COLO668 (cell line): ENCODE measurements around the gene TACC2.
"Not testable (repeated sequence)": the region's sequence is repeated elsewhere in the genome, so short reads cannot be mapped to it uniquely, and the experiment has no call there.

ENCODE experiments used
- DNase-seq: peaks from one replicate; lab custom pipeline; 2025; ENCODE audit not compliant: unreplicated experiment; lab: John Stamatoyannopoulos, UW

Gene TACC2

GRCh38 chr10:122086416-122087240 lies 97.7 kb downstream of the TACC2 start:
- no peak for DNase-seq

DNA sequence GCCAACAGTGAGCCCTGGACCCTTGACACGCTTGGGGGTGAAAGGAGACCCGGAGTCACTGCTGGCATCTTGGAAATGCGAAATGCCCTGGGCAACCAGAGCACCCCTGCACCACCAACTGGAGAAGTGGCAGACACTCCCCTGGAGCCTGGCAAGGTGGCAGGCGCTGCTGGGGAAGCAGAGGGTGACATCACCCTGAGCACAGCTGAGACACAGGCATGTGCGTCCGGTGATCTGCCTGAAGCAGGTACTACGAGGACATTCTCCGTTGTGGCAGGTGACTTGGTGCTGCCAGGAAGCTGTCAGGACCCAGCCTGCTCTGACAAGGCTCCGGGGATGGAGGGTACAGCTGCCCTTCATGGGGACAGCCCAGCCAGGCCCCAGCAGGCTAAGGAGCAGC lies 98.5 kb downstream of the TACC2 start:
- peak; percentile 15 for DNase-seq

DNA sequence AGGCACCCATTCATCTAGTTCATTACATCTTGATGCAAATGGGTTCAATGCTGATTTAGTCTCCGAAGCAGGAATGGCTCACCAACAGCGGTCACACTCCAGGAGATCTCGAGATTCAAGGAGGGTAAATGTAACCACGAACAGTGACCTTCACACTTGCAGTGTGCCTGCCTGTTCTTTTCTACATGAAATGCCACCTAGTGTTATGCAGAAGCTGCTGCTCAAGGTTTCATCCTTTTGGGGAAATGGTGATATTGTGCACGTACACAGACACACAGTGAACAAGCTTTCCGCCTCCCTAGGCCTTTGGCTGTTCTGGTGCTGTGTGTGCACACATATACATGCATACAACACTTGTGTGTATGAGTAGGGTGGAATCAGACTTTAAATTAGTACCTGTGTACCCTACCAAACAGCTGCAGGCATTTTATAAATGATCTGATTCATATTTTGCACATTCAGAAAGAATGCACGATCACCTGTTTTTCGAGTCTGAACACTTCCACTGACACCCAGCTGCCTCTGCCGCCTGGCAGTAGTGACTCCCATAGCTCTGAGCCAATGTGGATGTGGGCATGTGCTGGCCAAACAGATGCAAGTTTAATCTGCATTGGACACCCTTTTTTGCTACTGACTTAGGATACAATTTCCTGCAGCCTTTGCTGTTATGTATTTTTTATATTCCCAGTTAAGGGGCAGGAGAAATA lies 100.5 kb downstream of the TACC2 start:
- DNase-seq: no peak

- no peak for DNase-seq
Observed at GRCh38 chr10:122091722-122092121, 102.8 kb downstream of the TACC2 start.

DNA sequence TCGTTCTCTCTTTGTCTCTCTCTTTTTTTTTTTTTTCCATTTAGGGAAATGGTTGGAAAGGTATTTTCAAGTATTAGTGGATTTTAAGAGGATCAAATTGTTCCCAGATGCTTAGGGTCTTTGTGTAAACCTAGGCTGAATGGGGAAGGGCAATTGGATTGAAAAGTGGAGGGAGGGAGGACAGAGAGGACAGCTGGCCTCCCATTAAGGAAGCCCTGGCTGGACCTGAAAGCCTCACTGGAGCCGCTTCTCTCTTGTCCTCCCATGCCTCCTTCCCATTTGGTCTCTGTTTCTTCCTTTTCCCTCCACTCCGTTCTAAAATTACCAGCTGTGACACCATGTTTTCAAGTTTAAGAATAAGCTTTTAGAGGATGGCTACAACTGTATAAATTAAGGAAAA lies 104.1 kb downstream of the TACC2 start:
- no peak for DNase-seq

DNA sequence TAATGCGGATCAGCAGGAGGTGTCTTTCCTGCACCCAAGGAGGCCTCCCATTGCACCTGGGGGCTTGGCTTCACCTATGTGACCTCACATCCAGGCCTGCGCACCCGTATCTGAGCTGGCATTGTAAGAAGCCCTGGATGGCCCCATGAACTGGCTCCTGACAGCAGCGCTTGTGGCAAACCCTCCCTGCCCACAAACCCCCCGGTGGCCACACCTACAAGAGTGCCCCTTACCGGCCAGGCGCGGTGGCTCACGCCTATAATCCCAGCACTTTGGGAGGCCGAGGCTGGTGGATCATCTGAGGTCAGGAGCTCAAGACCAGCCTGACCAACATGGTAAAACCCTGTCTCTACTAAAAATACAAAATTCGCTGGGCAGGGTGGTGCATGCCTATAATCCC lies 107.2 kb downstream of the TACC2 start:
- DNase-seq: not testable (repeated sequence)

DNA sequence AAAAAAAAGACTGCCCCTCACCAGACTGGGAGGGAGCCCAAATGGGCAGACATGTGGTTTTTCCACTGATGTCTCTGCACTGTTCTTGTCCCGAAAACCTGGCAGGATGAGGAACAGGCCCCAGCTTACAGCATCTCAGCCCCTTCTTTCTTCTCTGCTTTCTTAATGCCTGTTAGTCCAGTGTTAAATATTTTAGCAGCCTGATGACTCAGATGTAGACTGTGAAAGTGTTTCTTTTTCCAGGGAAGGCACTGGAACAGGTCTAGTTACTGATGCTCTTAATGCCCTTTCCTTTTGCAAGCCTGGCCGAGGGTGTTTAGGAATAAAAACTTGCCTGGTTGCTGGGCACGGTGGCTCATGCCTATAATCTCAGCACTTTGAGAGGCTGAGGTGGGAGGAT lies 107.7 kb downstream of the TACC2 start:
- no peak for DNase-seq

- no peak for DNase-seq
Observed at GRCh38 chr10:122097935-122098334, 109.0 kb downstream of the TACC2 start.

DNA sequence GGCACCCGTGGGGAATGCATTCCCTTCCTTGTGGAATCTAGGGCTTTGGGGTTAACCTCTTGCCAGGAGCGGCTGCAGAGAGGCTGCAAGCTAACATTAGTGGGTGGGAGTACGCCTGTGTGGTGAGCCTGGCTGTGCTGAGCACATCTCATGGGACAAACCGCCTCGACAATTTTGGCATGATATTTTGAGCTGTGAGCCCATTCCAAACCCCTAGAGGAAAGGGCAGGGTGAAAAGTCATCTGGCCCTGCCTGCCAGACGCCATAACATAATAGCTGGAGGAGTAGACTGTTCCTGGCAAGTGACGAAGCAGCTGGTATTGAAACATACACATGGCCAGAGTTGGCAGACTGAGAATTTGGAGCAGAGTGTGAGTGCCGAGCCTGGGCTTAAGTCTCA lies 110.0 kb downstream of the TACC2 start:
- DNase-seq: no peak

DNA sequence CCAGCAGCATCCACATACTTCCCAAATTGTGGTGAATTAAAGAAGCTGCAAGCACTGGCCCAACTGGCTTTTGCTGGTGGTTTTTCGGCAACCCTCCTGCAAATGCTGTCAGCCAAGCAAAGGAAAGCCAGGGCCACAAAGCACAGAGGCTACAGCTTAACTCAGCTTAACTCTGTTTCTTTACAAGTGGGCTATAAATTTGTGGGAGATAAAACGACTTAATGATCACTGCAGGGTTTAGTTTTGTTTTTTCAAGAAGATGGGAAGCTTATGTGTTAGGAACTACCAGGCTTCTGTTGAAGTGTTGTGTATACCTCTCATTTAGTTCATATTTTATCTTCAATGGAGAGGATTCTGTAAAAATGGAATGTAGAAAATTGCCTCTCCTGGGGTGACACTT lies 110.6 kb downstream of the TACC2 start:
- no peak for DNase-seq

DNA sequence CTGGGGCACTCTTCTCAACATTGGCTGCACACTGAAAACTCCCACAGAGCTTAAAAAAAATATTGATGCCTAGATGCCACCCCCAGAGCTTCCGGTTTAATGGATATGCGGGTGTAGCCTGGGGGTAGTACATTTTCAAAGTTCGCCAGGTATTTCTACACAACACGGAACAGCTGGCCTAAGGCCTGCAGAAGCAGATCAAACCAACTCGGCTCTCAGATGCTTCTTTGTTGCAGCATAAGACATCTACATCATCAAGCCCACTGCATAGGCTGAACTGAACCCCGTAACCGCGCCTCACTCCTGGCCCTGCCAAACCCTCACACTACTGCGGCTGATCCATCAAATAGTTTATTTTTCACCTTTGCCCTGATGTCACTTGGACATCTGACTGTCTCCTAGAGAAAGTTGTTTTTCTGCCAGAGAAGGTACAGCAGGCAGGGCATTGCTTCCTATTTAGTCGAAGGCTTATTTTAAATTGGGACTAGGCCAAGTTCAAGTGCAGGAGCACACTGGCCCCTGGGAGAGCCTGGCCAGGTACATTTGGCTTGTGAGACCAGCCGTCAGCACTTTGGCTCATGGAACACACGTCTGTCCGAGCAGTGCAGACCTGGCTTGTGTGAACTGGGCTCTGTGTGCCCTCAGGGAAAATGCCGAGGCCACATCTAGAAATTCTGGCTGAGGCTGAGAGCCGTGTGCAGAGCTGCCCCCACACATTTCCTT lies 113.3 kb downstream of the TACC2 start:
- DNase-seq: no peak

DNA sequence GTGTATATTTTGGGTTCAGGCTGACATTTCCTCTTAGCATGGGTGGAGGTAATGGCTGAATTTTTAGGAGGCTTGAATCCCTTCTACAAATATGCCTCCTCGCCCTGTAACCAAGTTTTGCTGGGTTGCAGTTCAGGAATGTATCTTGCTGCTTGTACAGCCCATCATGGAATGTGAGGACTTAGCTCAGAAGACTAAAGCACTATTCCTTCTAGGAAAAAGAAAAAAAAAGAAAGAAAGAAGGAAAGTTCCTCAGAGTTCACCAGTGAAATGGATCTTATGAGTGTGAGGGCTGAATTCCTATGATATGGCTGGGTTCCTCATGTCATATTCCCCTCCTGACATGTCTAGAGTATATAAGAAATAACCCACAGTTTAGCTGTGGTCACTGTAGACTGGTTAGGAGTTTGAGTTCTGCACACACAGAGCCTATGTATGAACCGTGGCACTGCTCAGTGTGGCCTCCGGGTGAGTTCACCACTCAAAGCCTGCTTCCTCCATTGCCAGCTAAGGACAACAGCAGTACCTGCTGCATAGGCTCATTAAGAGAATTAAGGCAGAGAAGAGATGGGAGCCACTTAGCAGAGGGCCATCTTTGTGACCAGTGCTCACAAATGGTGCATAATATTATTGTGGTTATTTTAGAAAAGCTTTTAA lies 114.0 kb downstream of the TACC2 start:
- no peak for DNase-seq

- no peak for DNase-seq
Observed at GRCh38 chr10:122103592-122103991, 114.6 kb downstream of the TACC2 start.

- DNase-seq: not testable (repeated sequence)
Observed at GRCh38 chr10:122108786-122109185, 119.8 kb downstream of the TACC2 start.

GRCh38 chr10:122112021-122112616 lies 123.2 kb downstream of the TACC2 start:
- DNase-seq: no peak

- DNase-seq: peak; percentile 78
Observed at GRCh38 chr10:122112625-122113160, 123.7 kb downstream of the TACC2 start.

- DNase-seq: peak; percentile 58
Observed at GRCh38 chr10:122113161-122113944, 124.4 kb downstream of the TACC2 start.

DNA sequence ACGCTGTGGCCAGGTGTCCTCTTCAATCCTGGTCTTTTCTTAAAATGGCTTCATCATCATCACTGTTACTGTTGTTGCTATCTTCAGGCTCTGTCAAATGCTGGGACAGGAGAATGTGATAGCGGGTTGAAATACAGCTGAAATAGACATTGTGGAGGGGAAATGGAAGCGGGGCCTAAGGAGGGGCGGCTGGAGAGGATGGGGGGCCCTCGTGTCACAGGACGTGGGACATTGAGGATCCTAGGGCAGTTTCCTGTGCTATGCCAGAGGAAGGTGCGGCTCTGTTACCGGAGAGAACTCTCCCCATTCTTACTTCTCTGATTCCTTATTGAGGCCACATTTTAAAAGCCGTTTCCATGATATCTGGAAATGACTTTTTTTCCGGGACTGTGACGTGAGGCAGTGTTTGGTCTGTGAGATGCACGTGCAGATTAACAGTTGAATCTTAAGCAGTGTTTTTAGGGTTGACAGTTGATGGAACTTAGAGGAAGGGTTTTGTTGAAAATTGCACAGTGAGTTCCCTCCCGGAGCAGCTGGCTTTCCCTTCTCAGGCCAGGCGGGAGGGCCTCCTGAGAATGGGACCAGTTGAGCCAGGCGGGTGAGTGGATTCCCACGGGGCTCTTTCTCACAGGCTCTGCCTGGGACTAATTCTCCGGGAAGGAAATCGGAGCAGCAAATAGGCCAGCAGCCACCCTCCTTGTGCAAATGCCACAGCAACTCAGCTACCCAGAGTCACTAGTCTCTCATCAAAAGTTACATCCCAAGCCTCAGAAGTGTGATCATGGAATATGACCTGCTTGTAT lies 125.2 kb downstream of the TACC2 start:
- DNase-seq: peak; percentile 25

GRCh38 chr10:122115874-122116273 lies 126.9 kb downstream of the TACC2 start:
- DNase-seq: no peak
